CD4-positive, CD25-positive, alpha-beta regulatory T cell (primary cell): ENCODE results near the gene SMC5. TPM values are rescaled to one million over a fixed set of nuclear protein-coding genes. Genes with fewer than 3 reads are reported as not detected.
"Not testable (repeated sequence)": the region's sequence is repeated elsewhere in the genome, so short reads cannot be mapped to it uniquely, and the experiment has no call there.

Experiments
- ATAC-seq, 2 donors: fragments of 150-1000 bp; cut with Tn5 transposase; one replicate each; pipeline ENCODE4 v1.10.0; 2021; ENCODE audit warnings: low read depth in 2 of 2, moderate number of reproducible peaks in 2 of 2, moderate library complexity in 1 of 2
- DNase-seq, 3 donors: peaks; one replicate each; pipeline versions ENCODE4 v3.0.0 to v3.0.0-alpha.2; 2012 to 2022; ENCODE audit warnings: mixed read lengths in 1 of 3
- H3K27ac ChIP-seq: one replicate; pipeline ENCODE4 v1.7.0; 2013; ENCODE audit warnings: mild to moderate bottlenecking, low read length; ENCODE audit not compliant: insufficient read depth, poor library complexity, severe bottlenecking
- H3K27me3 ChIP-seq: one replicate; pipeline ENCODE4 v1.7.0; 2013; ENCODE audit warnings: low read length; ENCODE audit not compliant: control insufficient read depth, insufficient read depth
- H3K36me3 ChIP-seq: one replicate; pipeline ENCODE4 v1.7.0; 2013; ENCODE audit warnings: mild to moderate bottlenecking, low read length, moderate library complexity; ENCODE audit not compliant: control insufficient read depth, insufficient read depth
- H3K4me1 ChIP-seq: 2 replicates; pipeline ENCODE4 v1.7.0; 2013; ENCODE audit warnings: mild to moderate bottlenecking, low read length; ENCODE audit not compliant: insufficient read depth, control insufficient read depth, poor library complexity, severe bottlenecking
- H3K4me3 ChIP-seq: one replicate; pipeline ENCODE4 v1.7.0; 2013; ENCODE audit warnings: low read depth, mild to moderate bottlenecking, low read length, moderate library complexity
- H3K9me3 ChIP-seq, 2 experiments: 1 replicate in 1 of 2; 2 replicates in 1 of 2; pipeline ENCODE4 v1.7.0; 2013; ENCODE audit warnings: low read length in 2 of 2, mild to moderate bottlenecking in 1 of 2, moderate library complexity in 1 of 2; ENCODE audit not compliant: control insufficient read depth in 2 of 2
- H3K27ac Mint-ChIP-seq, 3 donors: one replicate each; pipeline ENCODE4 v1.8.0; 2020 to 2022; ENCODE audit warnings: mild to moderate bottlenecking in 3 of 3, mixed read lengths in 3 of 3, moderate library complexity in 2 of 3
- H3K27me3 Mint-ChIP-seq: one replicate; pipeline ENCODE4 v1.8.0; 2022; ENCODE audit warnings: mild to moderate bottlenecking, mixed read lengths
- H3K36me3 Mint-ChIP-seq: one replicate; pipeline ENCODE4 v1.8.0; 2020; ENCODE audit warnings: mixed read lengths
- H3K4me1 Mint-ChIP-seq, 4 donors: one replicate each; pipeline ENCODE4 v1.8.0; 2020 to 2022; ENCODE audit warnings: mixed read lengths in 4 of 4, mild to moderate bottlenecking in 1 of 4
- H3K4me3 Mint-ChIP-seq, 4 donors: one replicate each; pipeline ENCODE4 v1.8.0; 2020 to 2022; ENCODE audit warnings: mild to moderate bottlenecking in 4 of 4, mixed read lengths in 4 of 4, moderate library complexity in 3 of 4
- H3K9me3 Mint-ChIP-seq, 7 donors: one replicate each; pipeline ENCODE4 v1.8.0; 2020 to 2022; ENCODE audit warnings: mixed read lengths in 7 of 7, mild to moderate bottlenecking in 3 of 7, moderate library complexity in 2 of 7
- polyA plus RNA-seq, 4 donors: library from polyadenylated mRNA; unstranded; fragments of 300-500 nt; fragmentation: Illumina TruSeq; gene quantifications; one replicate each; pipeline ENCODE4 v1.2.3, GENCODE V29; 2021
- total RNA-seq: library from RNA; stranded (reverse); gene quantifications from one replicate; pipeline ENCODE4 v1.2.3, GENCODE V29; 2022

Gene SMC5
- total and polyA plus RNA-seq, 5 donors from 2014 or later = 12.5 to 37.1 (median 17.6) TPM

GRCh38 chr9:70229579-70229978 is 29.2 kb upstream of the SMC5 start:
- H3K9me3 Mint-ChIP-seq = peaks cover 0 to 1% (median 0%) of the 10 kb centered on the region in 7 donors
- H3K27me3 Mint-ChIP-seq = peaks cover 4% of the 10 kb centered on the region

GRCh38 chr9:70232476-70232875 is 26.3 kb upstream of the SMC5 start:
- no peaks in the 10 kb centered on the region for H3K9me3 ChIP-seq
- DNase-seq (no peak), ATAC-seq (no peak)
- peaks cover 0 to 2% (median 0%) of the 10 kb centered on the region in 4 donors for H3K4me1 Mint-ChIP-seq
- H3K9me3 Mint-ChIP-seq = peaks cover 0 to 5% (median 1%) of the 10 kb centered on the region in 7 donors
- H3K4me3 ChIP-seq = no peak overlapping the region
- H3K4me3 Mint-ChIP-seq = no peak overlapping the region
- H3K27ac ChIP-seq = no peak overlapping the region
- no peaks in the 10 kb centered on the region for H3K4me1 ChIP-seq
- H3K27ac Mint-ChIP-seq = no peak overlapping the region
- no peaks in the 10 kb centered on the region for H3K27me3 ChIP-seq
- H3K36me3 Mint-ChIP-seq = no peaks in the 10 kb centered on the region
- H3K27me3 Mint-ChIP-seq = peaks cover 7% of the 10 kb centered on the region
- H3K36me3 ChIP-seq = no peaks in the 10 kb centered on the region

More at GRCh38 chr9:70229579-70229978, 29.2 kb upstream of the SMC5 start:
- H3K9me3 ChIP-seq = no peaks in the 10 kb centered on the region
- H3K27ac ChIP-seq = no peak overlapping the region
- no peak overlapping the region for H3K4me3 ChIP-seq
- no peak for DNase-seq
- H3K27me3 ChIP-seq = no peaks in the 10 kb centered on the region
- H3K36me3 ChIP-seq = no peaks in the 10 kb centered on the region
- peaks cover 0 to 2% (median 0%) of the 10 kb centered on the region in 4 donors for H3K4me1 Mint-ChIP-seq
- no peaks in the 10 kb centered on the region for H3K4me1 ChIP-seq
- peaks cover 3% of the 10 kb centered on the region for H3K36me3 Mint-ChIP-seq
- H3K27ac Mint-ChIP-seq = no peak overlapping the region
- no peak overlapping the region for H3K4me3 Mint-ChIP-seq
- ATAC-seq = no peak

GRCh38 chr9:70234208-70234607 is 24.6 kb upstream of the SMC5 start:
- ATAC-seq, H3K9me3 ChIP-seq, H3K4me3 Mint-ChIP-seq, H3K36me3 Mint-ChIP-seq, H3K27ac ChIP-seq, DNase-seq, H3K27me3 ChIP-seq, H3K36me3 ChIP-seq, H3K9me3 Mint-ChIP-seq, H3K4me1 ChIP-seq, H3K27ac Mint-ChIP-seq, H3K4me3 ChIP-seq, H3K4me1 Mint-ChIP-seq: not testable (repeated sequence)
- H3K27me3 Mint-ChIP-seq = peaks cover 13% of the 10 kb centered on the region

- ATAC-seq, DNase-seq, H3K36me3 Mint-ChIP-seq, H3K4me3 Mint-ChIP-seq, H3K27ac ChIP-seq, H3K9me3 ChIP-seq, H3K4me1 ChIP-seq, H3K4me3 ChIP-seq, H3K4me1 Mint-ChIP-seq, H3K36me3 ChIP-seq, H3K27me3 ChIP-seq, H3K9me3 Mint-ChIP-seq, H3K27ac Mint-ChIP-seq: not testable (repeated sequence)
- peaks cover 38% of the 10 kb centered on the region for H3K27me3 Mint-ChIP-seq
Observed at GRCh38 chr9:70245952-70246351, 12.8 kb upstream of the SMC5 start.

GRCh38 chr9:70250221-70250620 is 8.6 kb upstream of the SMC5 start:
- Mint-ChIP-seq H3K9me3 (no peaks in the 10 kb centered on the region), H3K4me3 (no peak overlapping the region), H3K36me3 (no peaks in the 10 kb centered on the region), H3K4me1 (peaks cover 0 to 9% (median 2%) of the 10 kb centered on the region in 4 donors), H3K27me3 (peaks cover 11% of the 10 kb centered on the region), H3K27ac (peak overlapping the region in 1 of 3 donors; percentile 3)
- ATAC-seq (no peak), DNase-seq (no peak)
- H3K4me3 ChIP-seq = no peak overlapping the region
- no peak overlapping the region for H3K27ac ChIP-seq
- H3K27me3 ChIP-seq = no peaks in the 10 kb centered on the region
- H3K4me1 ChIP-seq = no peaks in the 10 kb centered on the region
- no peaks in the 10 kb centered on the region for H3K36me3 ChIP-seq
- H3K9me3 ChIP-seq = no peaks in the 10 kb centered on the region

- ATAC-seq (no peak), DNase-seq (no peak)
- no peaks in the 10 kb centered on the region for H3K27me3 ChIP-seq
- H3K9me3 Mint-ChIP-seq = no peaks in the 10 kb centered on the region
- peaks cover 22% of the 10 kb centered on the region for H3K4me1 ChIP-seq
- no peak overlapping the region for H3K27ac ChIP-seq
- H3K9me3 ChIP-seq = no peaks in the 10 kb centered on the region
- no peaks in the 10 kb centered on the region for H3K36me3 ChIP-seq
- H3K4me3 ChIP-seq = no peak overlapping the region
- no peaks in the 10 kb centered on the region for H3K27me3 Mint-ChIP-seq
- peaks cover 15 to 28% (median 20%) of the 10 kb centered on the region in 4 donors for H3K4me1 Mint-ChIP-seq
- peak overlapping the region in 2 of 3 donors; percentile 22 to 33 for H3K27ac Mint-ChIP-seq
- no peaks in the 10 kb centered on the region for H3K36me3 Mint-ChIP-seq
- H3K4me3 Mint-ChIP-seq = peak overlapping the region in 1 of 4 donors; percentile 0
Observed at GRCh38 chr9:70255486-70255885, 3.3 kb upstream of the SMC5 start.

GRCh38 chr9:70256123-70256551 is 2.6 kb upstream of the SMC5 start:
- Mint-ChIP-seq H3K27ac (peak overlapping the region in 2 of 3 donors; percentile 22 to 33), H3K9me3 (no peaks in the 10 kb centered on the region), H3K4me3 (peak overlapping the region in 2 of 4 donors; percentile 0 to 69), H3K4me1 (peaks cover 21 to 34% (median 25%) of the 10 kb centered on the region in 4 donors), H3K36me3 (no peaks in the 10 kb centered on the region), H3K27me3 (no peaks in the 10 kb centered on the region)
- Histone ChIP-seq H3K27ac (no peak overlapping the region), H3K27me3 (no peaks in the 10 kb centered on the region), H3K4me3 (no peak overlapping the region), H3K9me3 (no peaks in the 10 kb centered on the region), H3K36me3 (no peaks in the 10 kb centered on the region), H3K4me1 (peaks cover 29% of the 10 kb centered on the region)
- DNase-seq (no peak), ATAC-seq (no peak)

GRCh38 chr9:70257502-70257901 is 1.3 kb upstream of the SMC5 start:
- no peaks in the 10 kb centered on the region for H3K9me3 Mint-ChIP-seq
- ATAC-seq (no peak), DNase-seq (no peak)
- peaks cover 35 to 48% (median 38%) of the 10 kb centered on the region in 4 donors for H3K4me1 Mint-ChIP-seq
- H3K4me3 ChIP-seq = peak overlapping the region; percentile 78
- no peaks in the 10 kb centered on the region for H3K27me3 Mint-ChIP-seq
- H3K36me3 Mint-ChIP-seq = peaks cover 4% of the 10 kb centered on the region
- peaks cover 43% of the 10 kb centered on the region for H3K4me1 ChIP-seq
- peak overlapping the region; percentile 92 for H3K27ac ChIP-seq
- H3K27me3 ChIP-seq = no peaks in the 10 kb centered on the region
- peak overlapping the region; percentile 95 to 100 (median 96) for H3K27ac Mint-ChIP-seq
- peak overlapping the region; percentile 88 to 95 (median 92) for H3K4me3 Mint-ChIP-seq
- H3K9me3 ChIP-seq = no peaks in the 10 kb centered on the region
- no peaks in the 10 kb centered on the region for H3K36me3 ChIP-seq
